HG03460 (cell line): ENCODE measurements around the gene MSH6.

Experiments used
- ATAC-seq: cut with Tn5 transposase; IDR thresholded peaks from one replicate; pipeline ENCODE4 v1.9.1; 2021; ENCODE audit not compliant: unreplicated experiment

The MSH6 gene

GRCh38 chr2:47783486-47784351, 774 bp downstream of the MSH6 start:
- ATAC-seq, result peak; percentile 29

- no peak for ATAC-seq
Observed at GRCh38 chr2:47784352-47784851, 1.5 kb downstream of the MSH6 start.

- ATAC-seq, result no peak
Observed at GRCh38 chr2:47785986-47786385, 3.0 kb downstream of the MSH6 start.

- ATAC-seq, result no peak
Observed at GRCh38 chr2:47796090-47796697, 13.2 kb downstream of the MSH6 start.

- no peak for ATAC-seq
Observed at GRCh38 chr2:47798631-47799030, 15.7 kb downstream of the MSH6 start.

GRCh38 chr2:47799031-47799609, 16.2 kb downstream of the MSH6 start:
- no peak for ATAC-seq

- ATAC-seq, result no peak
Observed at GRCh38 chr2:47801118-47801517, 18.2 kb downstream of the MSH6 start.

- no peak for ATAC-seq
Observed at GRCh38 chr2:47803363-47803762, 20.4 kb downstream of the MSH6 start.

- ATAC-seq, result no peak
Observed at GRCh38 chr2:47803770-47804169, 20.8 kb downstream of the MSH6 start.

- no peak for ATAC-seq
Observed at GRCh38 chr2:47805850-47806249, 22.9 kb downstream of the MSH6 start.

GRCh38 chr2:47808614-47809013, 25.7 kb downstream of the MSH6 start:
- ATAC-seq, result no peak

- ATAC-seq, result no peak
Observed at GRCh38 chr2:47809903-47810302, 27.0 kb downstream of the MSH6 start.

GRCh38 chr2:47810850-47811249, 27.9 kb downstream of the MSH6 start:
- no peak for ATAC-seq

- ATAC-seq, result no peak
Observed at GRCh38 chr2:47811668-47812067, 28.7 kb downstream of the MSH6 start.

- no peak for ATAC-seq
Observed at GRCh38 chr2:47815764-47816163, 32.8 kb downstream of the MSH6 start.

GRCh38 chr2:47818777-47819176, 35.8 kb downstream of the MSH6 start:
- no peak for ATAC-seq

GRCh38 chr2:47819834-47820233, 36.9 kb downstream of the MSH6 start:
- no peak for ATAC-seq

- no peak for ATAC-seq
Observed at GRCh38 chr2:47822518-47822917, 39.6 kb downstream of the MSH6 start.

- ATAC-seq, result peak; percentile 59
Observed at GRCh38 chr2:47833516-47833968, 50.6 kb downstream of the MSH6 start.

- ATAC-seq, result no peak
Observed at GRCh38 chr2:47838249-47838648, 55.3 kb downstream of the MSH6 start.

- no peak for ATAC-seq
Observed at GRCh38 chr2:47838686-47839085, 55.7 kb downstream of the MSH6 start.

- ATAC-seq, result no peak
Observed at GRCh38 chr2:47842846-47843245, 59.9 kb downstream of the MSH6 start.
